WTC11 (cell line): Measurements from ENCODE around the gene TBC1D22A.

Experiments
- NR2C2 ChIP-seq: sonication (generic); formaldehyde crosslinking; IDR thresholded peaks from 2 replicates; pipeline ENCODE4 v1.8.0; 2022; ENCODE audit warnings: mild to moderate bottlenecking, missing genetic modification reagents
- SP1 ChIP-seq: sonication (generic); formaldehyde crosslinking; conservative IDR thresholded peaks from 2 replicates; pipeline ENCODE4 v1.8.1; 2022; ENCODE audit warnings: missing genetic modification reagents

DNA sequence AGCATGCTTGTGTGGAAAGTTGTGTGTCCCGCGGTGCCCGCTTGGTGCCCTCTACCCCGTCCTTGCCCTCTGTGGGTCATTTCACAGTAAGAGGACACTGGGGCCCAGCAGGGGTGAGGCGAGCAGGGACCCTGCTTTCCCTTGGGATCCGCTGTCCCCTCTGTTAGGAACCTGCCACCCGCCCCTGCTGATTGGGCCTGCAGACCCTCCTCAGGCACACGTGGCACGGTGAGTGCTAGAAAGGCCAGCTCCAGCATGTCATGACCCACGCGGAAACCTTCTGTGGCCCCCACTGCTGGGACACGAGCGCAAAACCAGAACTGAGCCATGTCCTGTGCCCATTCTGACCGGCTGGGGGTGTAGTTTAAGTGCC is 353.1 kb downstream of the TBC1D22A start:
- no peak for TF ChIP-seq SP1 (CRISPR knock-in tag)
- no peak for TF ChIP-seq NR2C2 (CRISPR knock-in tag)
